ENCODE results near the gene CD99L2.

DNA sequence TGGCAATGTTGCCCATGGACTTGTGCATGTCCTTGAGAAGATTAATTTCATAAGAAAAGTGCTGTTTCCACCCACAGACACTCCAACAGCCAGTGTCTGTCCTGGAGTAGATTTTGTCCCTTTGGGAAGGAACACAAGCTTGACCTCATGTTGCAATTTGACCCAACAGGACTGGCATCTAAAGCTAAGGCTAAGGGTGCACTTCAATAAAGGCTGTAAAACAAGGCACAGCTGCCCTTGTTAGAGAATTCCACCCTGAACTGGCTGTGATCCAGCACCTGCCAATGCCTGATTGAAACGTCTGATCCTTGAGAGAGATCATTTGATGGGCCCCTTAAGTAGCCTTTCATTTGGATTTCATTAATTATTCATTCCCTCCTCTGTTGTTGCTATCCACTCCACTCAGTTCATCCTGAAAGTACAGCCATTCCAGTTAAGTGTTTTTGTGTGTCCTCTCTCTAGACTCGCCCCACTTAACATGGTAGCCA lies 56.2 kb downstream of the CD99L2 start:
- no peak for TF ChIP-seq POLR2AphosphoS5 (IDR thresholded peaks at IDR 0.05)
- TF ChIP-seq EP300 (IDR thresholded peaks at IDR 0.05; ENCODE audit: low read depth), result no peak
- TF ChIP-seq, protein P1, sequence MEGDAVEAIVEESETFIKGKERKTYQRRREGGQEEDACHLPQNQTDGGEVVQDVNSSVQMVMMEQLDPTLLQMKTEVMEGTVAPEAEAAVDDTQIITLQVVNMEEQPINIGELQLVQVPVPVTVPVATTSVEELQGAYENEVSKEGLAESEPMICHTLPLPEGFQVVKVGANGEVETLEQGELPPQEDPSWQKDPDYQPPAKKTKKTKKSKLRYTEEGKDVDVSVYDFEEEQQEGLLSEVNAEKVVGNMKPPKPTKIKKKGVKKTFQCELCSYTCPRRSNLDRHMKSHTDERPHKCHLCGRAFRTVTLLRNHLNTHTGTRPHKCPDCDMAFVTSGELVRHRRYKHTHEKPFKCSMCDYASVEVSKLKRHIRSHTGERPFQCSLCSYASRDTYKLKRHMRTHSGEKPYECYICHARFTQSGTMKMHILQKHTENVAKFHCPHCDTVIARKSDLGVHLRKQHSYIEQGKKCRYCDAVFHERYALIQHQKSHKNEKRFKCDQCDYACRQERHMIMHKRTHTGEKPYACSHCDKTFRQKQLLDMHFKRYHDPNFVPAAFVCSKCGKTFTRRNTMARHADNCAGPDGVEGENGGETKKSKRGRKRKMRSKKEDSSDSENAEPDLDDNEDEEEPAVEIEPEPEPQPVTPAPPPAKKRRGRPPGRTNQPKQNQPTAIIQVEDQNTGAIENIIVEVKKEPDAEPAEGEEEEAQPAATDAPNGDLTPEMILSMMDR (IDR thresholded peaks at IDR 0.05), result no peak
- TF ChIP-seq POLR2A (IDR thresholded peaks at IDR 0.05), result no peak
